NCI-H2029 treated with DMSO at 0.1 percent for 48 hours (cell line): ENCODE results near the gene MGLL.

Source experiments
- DNase-seq: peaks from one replicate; lab custom pipeline; 2025; lab: John Stamatoyannopoulos, UW

Gene MGLL

GRCh38 chr3:127741690-127742089, 80.6 kb downstream of the MGLL start:
- DNase-seq: no peak

- DNase-seq: no peak
These were observed 81.1 kb downstream of the MGLL start for GRCh38 chr3:127741246-127741645.

- no peak for DNase-seq
These were observed 82.0 kb downstream of the MGLL start for GRCh38 chr3:127740136-127740915.

- DNase-seq: no peak
These were observed 82.8 kb downstream of the MGLL start for GRCh38 chr3:127739347-127740135.

DNA sequence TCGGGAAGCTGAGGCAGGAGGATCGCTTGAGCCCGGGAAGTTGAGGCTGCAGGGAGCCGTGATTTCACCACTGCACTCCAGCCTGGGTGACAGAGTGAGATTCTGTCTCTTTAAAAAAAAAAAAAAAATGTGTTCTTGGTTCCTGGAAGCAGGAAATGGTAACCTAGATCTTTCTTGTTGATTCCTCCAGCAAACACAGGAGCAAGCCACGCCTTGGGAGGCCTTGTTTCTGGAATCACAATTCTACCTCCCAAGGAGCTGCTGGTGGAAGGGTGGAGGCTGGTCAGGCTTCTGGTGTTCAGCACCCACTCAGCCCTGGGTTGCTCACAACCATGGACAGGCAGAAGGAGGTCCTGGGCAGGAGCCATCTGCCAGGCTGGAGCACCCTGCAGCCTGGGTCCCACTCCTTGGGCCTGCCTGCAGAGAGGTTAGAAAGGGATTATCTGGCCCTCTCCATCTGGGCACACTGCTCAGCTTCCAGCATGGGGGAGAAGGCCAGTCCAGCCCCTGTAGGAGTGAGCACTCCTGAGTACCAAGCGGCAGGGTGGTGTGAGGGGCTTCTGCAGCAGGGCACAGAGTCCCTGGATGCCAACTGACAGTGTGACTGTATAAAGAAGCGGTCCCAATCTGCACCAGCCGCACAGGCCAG, 84.0 kb downstream of the MGLL start:
- no peak for DNase-seq

GRCh38 chr3:127736801-127737539, 85.3 kb downstream of the MGLL start:
- no peak for DNase-seq

DNA sequence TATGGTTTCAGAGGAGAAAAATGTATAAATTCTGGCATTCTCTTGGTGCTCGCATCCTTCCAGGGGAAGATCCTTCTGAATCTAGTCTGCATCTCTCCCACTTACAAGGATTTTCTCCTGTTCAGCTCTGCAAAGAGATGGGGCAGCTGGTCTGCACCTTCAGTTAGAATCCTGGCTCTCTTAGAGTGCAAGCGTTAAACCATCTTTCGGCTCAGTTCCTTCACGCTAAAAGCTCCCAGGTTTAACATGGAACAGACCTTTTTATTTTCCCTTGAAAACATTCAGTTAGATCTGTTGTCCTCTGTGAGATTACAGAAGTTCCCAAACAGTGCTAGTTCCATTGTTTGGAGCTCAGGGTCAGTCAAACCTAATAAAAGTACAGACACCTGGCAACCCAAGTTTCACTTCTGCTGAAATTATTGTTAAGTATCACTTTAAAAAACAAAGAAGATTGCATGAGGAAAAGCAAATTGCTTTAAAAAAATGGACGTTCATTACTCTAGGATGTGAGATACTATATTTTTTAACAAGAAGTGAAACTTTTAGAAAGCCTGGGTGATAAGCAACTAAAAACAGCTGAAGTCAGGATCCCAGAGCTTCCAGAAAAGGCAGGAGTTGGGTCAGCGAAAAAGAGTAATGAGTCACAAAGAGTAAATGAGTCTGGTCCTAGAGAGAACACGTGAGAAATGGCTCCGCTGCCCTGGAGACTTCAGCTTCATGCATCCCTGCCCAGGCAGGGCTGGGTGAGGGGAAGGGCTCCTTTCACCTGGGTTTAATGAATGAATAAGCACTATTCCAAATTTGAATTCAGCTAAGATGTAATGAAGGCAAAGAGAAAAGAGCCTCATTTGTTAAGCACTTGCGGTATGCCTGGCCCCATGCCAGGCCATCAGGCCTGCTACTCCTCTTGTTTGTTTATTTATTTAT, 86.3 kb downstream of the MGLL start:
- no peak for DNase-seq

DNA sequence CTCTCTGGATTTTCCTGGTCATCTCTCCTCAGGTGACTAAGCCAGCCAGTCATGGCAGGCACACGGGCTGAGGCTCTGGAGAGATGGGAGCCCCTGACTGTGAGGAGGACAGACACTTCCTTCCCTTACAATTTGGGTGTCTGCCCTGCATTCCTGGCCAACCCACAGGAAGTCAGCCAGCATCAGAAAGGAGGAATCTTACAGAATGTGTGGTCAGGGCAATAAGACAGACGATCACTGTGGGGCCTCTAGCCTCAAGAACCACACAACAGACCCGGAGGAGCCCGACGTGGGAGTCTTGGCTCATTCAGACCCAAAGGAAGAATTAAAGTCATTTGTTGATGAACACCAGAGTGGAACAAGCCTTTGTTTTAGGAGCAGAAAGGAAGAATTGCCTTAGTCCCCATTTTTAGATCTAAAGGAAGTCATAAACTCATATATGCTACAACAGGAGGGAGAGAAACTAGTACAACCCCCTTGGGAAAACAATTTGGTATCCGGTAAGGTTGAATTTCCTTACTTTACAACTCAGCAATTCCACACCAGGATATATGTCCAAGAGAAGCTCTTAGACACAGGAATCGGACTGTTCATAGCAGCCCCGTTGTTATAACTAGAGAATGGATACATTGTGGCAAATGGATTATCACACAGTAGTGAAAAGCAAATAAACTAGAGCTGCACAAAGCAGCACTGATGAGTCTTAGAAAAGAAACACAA, 87.4 kb downstream of the MGLL start:
- no peak for DNase-seq

GRCh38 chr3:127734181-127734720, 88.1 kb downstream of the MGLL start:
- no peak for DNase-seq

DNA sequence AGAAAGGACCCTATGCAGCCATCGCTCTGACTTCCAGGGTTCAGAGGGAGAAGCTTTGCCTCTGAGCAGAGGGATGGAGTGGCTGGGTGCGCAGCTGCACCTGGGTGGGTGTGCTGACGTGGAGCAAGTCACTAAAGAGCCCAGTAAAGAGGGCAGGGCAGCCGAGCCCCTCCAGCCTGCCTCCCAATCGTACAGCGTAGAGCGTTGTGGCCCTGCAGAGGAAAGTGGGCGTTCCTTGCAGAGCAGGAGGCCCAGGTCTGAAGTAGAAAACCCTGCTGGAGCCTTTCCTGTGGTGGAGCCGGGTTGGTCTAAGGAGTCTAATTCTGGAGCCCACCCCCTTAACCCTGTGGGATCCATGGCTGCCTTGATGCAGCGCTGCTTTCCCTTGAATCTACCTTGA, 88.5 kb downstream of the MGLL start:
- no peak for DNase-seq

DNA sequence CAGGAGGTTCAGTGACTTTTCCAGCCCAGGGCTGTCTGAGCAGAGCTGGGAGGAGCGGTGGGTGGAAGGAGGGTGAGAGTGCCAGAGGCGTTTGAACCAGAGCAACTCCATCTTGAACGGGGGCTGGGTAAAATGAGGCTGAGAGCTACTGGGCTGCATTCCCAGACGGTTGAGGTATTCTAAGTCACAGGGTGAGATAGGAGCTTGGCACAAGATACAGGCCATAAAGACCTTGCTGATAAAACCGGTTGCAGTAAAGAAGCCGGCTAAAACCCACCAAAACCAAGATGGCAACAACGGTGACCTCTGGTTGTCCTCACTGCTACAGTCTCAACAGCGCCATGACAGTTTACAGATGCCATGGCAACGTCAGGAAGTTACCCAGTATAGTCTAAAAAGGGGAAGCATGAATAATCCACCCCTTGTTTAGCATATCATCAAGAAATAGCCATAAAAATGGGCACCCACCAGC, 89.4 kb downstream of the MGLL start:
- no peak for DNase-seq

DNA sequence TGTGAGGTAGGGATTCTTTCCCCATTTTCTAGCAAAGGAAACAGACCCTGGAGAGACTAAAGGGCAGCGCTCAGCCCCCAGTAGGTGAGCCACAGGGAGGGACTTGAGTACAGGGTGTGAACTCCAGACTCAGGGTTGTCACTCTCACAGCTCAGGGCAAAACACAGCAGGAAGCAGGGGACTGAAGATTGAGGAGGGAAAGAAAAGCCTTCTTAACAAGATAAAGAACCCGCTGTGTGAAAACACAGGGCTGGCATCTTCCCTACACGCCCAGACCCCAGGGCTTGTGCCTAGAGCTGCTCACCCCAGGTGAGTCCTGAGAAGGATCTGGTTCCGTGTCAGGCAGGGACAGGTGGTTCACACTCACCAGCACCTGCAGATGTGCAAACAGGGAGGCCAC, 90.0 kb downstream of the MGLL start:
- DNase-seq: no peak

- DNase-seq: no peak
These were observed 90.6 kb downstream of the MGLL start for GRCh38 chr3:127731546-127732289.

- no peak for DNase-seq
These were observed 91.5 kb downstream of the MGLL start for GRCh38 chr3:127730666-127731295.

- DNase-seq: no peak
These were observed 92.1 kb downstream of the MGLL start for GRCh38 chr3:127730171-127730570.

DNA sequence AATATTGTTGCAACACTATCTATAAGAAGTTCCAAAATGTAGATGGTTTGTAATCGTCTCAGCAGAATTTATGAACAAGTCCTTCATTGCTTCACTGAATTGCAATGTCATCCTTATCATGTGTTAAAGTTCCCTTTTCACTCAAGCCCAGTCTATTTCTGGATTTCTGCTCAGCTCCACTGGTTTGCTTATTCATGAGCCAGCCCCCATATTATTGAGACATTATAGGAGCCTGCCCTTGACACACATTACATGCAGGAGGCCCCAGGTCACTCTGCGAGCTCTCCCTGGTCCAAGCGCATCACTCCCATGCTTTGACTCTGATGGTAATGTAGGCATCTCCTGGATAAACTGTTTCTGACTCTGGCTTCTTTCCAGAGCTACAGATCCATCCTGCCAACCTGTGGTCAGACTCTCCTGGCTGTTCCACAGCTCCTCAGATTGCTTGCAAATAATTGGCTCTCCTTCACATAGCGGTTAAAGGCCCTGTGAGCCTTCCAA, 92.7 kb downstream of the MGLL start:
- peak; percentile 42 for DNase-seq

GRCh38 chr3:127728417-127729015, 93.8 kb downstream of the MGLL start:
- no peak for DNase-seq

- no peak for DNase-seq
These were observed 95.4 kb downstream of the MGLL start for GRCh38 chr3:127726894-127727293.
